ENCODE measurements around the gene PCID2.

Gene PCID2

GRCh38 chr13:113192902-113193301 is 15.6 kb downstream of the PCID2 start:
- no peaks in the 10 kb centered on the region for H3K9me3 ChIP-seq
- no peaks in the 10 kb centered on the region for H3K27me3 ChIP-seq
- no peak overlapping the region for H3K27ac ChIP-seq
- peaks cover 39% of the 10 kb centered on the region for H3K36me3 ChIP-seq
- H3K4me1 ChIP-seq (ENCODE audit: control insufficient read depth in 1 of 2, insufficient read depth in 1 of 2, low read depth in 1 of 2, low read length in 1 of 2) = peaks cover 6 to 9% of the 10 kb centered on the region in 2 experiments
- no peak overlapping the region for H3K4me3 ChIP-seq (ENCODE audit: low read depth in 1 of 2, low read length in 1 of 2)
- no peak for TF ChIP-seq CTCF (IDR thresholded peaks at IDR 0.05)

- Histone ChIP-seq H3K27me3 (no peaks in the 10 kb centered on the region), H3K9me3 (no peaks in the 10 kb centered on the region), H3K4me3 (ENCODE audit: low read depth in 1 of 2, low read length in 1 of 2) (no peak overlapping the region), H3K4me1 (ENCODE audit: control insufficient read depth in 1 of 2, insufficient read depth in 1 of 2, low read depth in 1 of 2, low read length in 1 of 2) (peaks cover 6 to 9% of the 10 kb centered on the region in 2 experiments), H3K36me3 (peaks cover 33% of the 10 kb centered on the region), H3K27ac (no peak overlapping the region)
- no peak for TF ChIP-seq CTCF (IDR thresholded peaks at IDR 0.05)
Measured at GRCh38 chr13:113192279-113192678, 16.2 kb downstream of the PCID2 start.

DNA sequence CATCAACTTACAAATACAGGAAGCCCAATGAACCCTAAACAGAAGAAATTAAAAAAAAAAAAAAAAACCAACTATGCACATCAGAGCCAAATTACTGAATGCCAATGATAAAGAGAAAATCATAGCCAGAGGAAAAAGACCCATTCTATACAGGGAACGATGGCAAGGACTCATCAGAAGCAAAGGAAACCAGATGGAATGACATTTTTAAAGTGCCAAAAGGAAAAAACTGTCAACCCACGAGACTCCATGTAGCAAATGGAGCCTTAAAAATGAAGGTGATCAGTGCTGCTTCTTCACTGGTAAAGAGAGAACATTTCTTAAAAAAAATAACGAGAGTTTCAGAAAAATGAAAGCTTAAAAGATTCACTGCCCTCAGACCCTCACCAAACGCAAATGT is 18.3 kb downstream of the PCID2 start:
- no peak for TF ChIP-seq CTCF (IDR thresholded peaks at IDR 0.05)
- no peaks in the 10 kb centered on the region for H3K27me3 ChIP-seq
- no peak overlapping the region for H3K4me3 ChIP-seq (ENCODE audit: low read depth in 1 of 2, low read length in 1 of 2)
- H3K9me3 ChIP-seq = no peaks in the 10 kb centered on the region
- peaks cover 3 to 4% of the 10 kb centered on the region in 2 experiments for H3K4me1 ChIP-seq (ENCODE audit: control insufficient read depth in 1 of 2, insufficient read depth in 1 of 2, low read depth in 1 of 2, low read length in 1 of 2)
- H3K36me3 ChIP-seq = peaks cover 24% of the 10 kb centered on the region
- H3K27ac ChIP-seq = no peak overlapping the region

DNA sequence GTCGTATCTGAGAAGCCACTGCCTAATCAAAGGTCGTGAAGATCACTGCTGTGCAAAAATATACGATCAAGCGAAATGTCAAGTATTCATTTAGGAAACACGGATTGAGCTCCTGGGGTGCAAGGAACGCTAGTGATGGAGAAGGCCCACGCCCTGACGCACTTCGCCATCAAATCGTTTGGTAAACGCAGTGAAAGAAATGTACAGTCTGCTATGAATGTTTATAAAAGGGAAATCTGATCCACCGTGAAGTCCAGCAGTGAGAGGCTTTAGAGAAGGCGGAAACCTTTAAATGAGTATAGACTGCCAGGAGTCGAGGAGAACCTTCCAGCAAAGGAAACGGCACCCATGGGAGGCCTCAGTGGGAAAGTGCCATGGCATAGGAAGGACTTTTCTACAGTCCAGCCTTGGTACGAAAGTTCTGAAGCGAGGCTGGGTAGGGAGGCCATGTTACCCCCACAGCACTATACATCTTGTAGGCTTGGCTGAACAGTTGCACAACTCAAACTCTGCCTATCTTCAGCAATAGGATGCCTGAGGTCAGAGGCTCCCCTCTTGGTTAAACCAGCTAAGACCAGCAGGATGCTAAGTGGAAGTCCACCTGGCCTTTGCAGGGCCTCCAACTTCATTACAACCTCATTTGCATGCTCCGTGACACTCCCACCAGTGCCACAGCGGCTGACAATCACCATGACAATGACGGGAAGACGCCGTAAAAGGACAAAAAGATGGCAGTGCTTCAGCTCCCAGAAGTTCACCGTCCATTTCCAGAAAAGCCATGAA is 20.4 kb downstream of the PCID2 start:
- Histone ChIP-seq H3K36me3 (peaks cover 28% of the 10 kb centered on the region), H3K9me3 (no peaks in the 10 kb centered on the region), H3K4me1 (ENCODE audit: control insufficient read depth in 1 of 2, insufficient read depth in 1 of 2, low read depth in 1 of 2, low read length in 1 of 2) (no peaks in the 10 kb centered on the region), H3K27ac (no peak overlapping the region), H3K27me3 (no peaks in the 10 kb centered on the region), H3K4me3 (ENCODE audit: low read depth in 1 of 2, low read length in 1 of 2) (no peak overlapping the region)
- no peak for TF ChIP-seq CTCF (IDR thresholded peaks at IDR 0.05)

- no peak overlapping the region for H3K4me3 ChIP-seq (ENCODE audit: low read depth in 1 of 2, low read length in 1 of 2)
- H3K4me1 ChIP-seq (ENCODE audit: control insufficient read depth in 1 of 2, insufficient read depth in 1 of 2, low read depth in 1 of 2, low read length in 1 of 2) = no peaks in the 10 kb centered on the region
- TF ChIP-seq CTCF (IDR thresholded peaks at IDR 0.05) = no peak
- H3K27me3 ChIP-seq = no peaks in the 10 kb centered on the region
- H3K27ac ChIP-seq = no peak overlapping the region
- no peaks in the 10 kb centered on the region for H3K9me3 ChIP-seq
- H3K36me3 ChIP-seq = peaks cover 31% of the 10 kb centered on the region
Measured at GRCh38 chr13:113187263-113187669, 21.2 kb downstream of the PCID2 start.

Measured in neutrophil (primary cell).